ENCODE measurements around the gene CNKSR3.

CNKSR3 gene

DNA sequence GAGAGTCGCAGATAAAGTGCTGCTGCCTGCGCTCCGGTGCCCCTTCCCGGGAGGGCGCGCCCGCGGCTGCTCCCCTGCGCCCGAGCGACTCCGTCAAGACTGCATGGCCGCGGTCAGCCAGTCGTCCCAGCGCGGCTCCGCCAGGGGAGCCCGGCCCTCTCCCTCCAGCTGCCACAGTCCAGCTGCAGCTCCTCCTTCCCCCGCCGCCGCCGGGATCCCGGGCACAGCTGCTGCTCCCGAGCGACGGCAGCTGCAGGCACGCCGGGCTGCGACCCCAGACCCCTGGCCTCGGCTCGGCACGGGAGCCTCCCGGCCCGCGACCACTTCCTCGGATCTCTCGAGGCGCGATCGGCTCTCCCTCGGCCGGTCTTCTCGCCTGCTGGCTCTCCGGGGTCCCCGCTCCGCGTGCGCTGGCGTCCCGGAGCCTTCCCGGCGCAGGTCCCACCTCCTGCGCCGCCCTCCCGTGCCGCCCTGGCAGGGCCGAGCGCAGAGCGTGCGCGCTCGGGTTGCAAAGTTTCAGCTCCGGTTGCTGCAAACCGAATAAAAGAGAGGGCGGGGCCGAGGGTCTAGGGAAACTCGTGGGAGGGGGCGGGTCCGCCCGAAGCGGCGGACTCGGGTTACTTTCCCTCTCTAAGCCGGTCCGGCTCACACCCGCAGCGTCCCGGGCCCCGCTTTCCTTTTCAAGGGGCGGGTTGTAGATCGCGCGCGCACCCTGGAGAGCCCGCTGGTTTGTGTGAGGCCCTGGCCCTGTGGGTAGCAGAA is at the start of gene CNKSR3:
Gene CNKSR3 (minus strand): TSS at position 542 of the 762 bp plus-strand sequence. CDS start 571 bp downstream, outside the sequence.
- H3K4me3 ChIP-seq (ENCODE audit: low read length): peak within 1 kb of the TSS; percentile 76
- TF ChIP-seq, protein P1, sequence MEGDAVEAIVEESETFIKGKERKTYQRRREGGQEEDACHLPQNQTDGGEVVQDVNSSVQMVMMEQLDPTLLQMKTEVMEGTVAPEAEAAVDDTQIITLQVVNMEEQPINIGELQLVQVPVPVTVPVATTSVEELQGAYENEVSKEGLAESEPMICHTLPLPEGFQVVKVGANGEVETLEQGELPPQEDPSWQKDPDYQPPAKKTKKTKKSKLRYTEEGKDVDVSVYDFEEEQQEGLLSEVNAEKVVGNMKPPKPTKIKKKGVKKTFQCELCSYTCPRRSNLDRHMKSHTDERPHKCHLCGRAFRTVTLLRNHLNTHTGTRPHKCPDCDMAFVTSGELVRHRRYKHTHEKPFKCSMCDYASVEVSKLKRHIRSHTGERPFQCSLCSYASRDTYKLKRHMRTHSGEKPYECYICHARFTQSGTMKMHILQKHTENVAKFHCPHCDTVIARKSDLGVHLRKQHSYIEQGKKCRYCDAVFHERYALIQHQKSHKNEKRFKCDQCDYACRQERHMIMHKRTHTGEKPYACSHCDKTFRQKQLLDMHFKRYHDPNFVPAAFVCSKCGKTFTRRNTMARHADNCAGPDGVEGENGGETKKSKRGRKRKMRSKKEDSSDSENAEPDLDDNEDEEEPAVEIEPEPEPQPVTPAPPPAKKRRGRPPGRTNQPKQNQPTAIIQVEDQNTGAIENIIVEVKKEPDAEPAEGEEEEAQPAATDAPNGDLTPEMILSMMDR (IDR thresholded peaks at IDR 0.05; ENCODE audit: insufficient read depth, low read depth, low read length, missing control alignments): no peak
- DNase-seq (ENCODE audit: low read depth): peak; percentile 80

DNA sequence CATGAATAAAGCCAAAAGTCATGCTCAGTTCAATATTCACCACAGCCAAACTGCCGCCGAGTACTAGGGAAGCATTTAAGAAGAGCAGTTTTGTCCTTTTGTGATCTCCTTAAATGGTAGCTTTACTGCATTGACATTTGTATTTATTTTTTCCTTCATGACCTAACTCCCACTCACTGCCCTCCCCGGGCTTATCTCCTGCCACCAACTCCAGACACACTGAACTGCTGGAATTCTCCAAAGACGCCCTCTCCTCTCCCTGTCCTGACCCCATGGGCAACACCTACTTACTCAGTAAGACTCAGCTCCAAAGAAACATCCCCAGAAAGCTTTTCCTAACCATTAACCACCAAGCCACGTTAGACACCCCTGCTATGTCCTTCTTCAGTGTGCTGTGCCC is 48.5 kb upstream of the CNKSR3 start:
- no peak overlapping the region for H3K4me3 ChIP-seq (ENCODE audit: low read length)
- DNase-seq (ENCODE audit: low read depth): no peak
- TF ChIP-seq, protein P1 (IDR thresholded peaks at IDR 0.05; ENCODE audit: insufficient read depth, low read depth, low read length, missing control alignments): no peak

DNA sequence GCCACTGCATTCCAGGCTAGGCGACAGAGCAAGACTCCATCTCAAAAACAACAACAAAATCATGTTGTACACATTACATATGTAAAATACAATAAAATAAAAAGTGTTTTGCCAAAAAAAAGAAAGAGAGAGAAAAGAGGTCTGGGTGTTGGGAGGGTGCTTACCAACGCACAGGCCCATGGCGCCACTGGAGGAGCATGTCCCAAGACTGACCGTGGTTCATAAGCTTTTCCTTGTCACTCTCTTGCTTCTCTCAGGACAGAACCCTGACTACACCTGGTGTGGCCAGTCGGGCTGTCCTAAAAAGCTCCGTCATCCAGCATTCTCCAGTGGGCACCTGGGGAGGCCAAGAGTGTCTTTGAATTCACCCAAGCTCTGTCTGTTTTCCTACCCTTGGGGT is 48.0 kb upstream of the CNKSR3 start:
- DNase-seq (ENCODE audit: low read depth): no peak
- TF ChIP-seq, protein P1 (IDR thresholded peaks at IDR 0.05; ENCODE audit: insufficient read depth, low read depth, low read length, missing control alignments): no peak
- no peak overlapping the region for H3K4me3 ChIP-seq (ENCODE audit: low read length)

DNA sequence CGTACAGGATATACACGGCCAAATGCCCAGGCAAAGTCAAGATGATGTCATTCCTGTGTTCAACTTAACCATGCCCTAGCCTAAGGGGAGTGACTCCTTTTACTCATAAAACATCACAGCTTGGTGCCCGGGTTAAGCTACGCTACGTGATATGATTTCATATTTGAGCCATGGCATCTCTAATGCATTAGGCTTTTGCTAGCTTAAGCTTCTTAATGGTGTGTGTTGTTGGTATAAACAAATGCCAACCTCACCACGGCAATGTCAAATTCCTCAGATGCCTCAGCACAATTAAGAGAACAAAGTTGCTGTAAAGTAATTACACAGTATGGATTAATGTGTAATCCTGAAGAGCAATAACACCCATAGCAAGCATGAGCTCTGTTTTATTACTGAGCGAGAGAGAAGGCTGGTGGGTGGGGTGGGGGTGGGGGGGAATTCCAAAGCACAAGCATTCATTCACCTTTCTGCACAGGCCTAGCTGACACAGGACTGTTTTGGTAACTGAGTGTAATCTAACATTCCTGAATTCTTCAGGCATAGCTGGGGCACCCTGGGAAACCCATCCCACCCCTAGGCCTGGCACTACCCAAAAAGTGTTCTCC is 44.7 kb upstream of the CNKSR3 start:
- TF ChIP-seq, protein P1 (IDR thresholded peaks at IDR 0.05; ENCODE audit: insufficient read depth, low read depth, low read length, missing control alignments): no peak
- no peak overlapping the region for H3K4me3 ChIP-seq (ENCODE audit: low read length)
- peak; percentile 97 for DNase-seq (ENCODE audit: low read depth)

DNA sequence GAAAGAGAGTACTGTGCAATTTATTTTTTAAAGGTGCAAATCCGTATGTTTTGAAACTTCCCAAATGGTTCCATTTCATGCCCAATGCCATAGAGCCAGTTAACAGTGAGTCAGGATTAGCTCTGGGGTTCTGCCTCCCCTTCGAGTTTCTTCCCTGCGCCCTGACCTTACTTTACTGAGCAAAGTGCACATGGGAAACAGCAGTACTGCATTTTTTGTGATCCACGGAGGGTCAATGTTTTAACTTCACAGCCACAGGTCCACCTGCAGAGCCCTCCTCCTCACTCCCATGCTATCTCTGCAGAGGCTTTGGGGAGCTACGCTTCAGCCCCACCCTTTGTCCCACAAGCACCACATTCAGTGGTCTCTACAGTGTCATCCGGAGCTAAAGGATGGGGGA is 44.0 kb upstream of the CNKSR3 start:
- TF ChIP-seq, protein P1 (IDR thresholded peaks at IDR 0.05; ENCODE audit: insufficient read depth, low read depth, low read length, missing control alignments): no peak
- H3K4me3 ChIP-seq (ENCODE audit: low read length): no peak overlapping the region
- no peak for DNase-seq (ENCODE audit: low read depth)

DNA sequence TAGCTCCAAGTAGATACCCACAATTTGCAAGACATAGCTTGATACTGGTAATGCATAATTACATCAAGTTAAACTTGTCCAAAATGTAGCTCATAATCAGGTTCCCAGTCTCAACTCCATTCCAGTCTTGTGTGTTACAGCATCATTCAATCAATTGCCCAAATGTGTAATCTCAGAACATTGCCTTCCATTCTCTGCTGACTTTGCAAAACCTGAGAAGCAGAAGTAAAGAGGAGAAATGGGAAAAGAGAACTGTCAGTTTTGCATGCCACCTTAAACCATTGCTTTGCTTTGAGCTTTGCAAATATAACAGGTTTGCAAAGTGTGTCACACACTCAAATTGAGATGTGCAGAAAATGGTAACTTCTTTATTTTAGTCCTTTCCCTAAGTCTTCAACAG is 40.3 kb upstream of the CNKSR3 start:
- no peak overlapping the region for H3K4me3 ChIP-seq (ENCODE audit: low read length)
- no peak for DNase-seq (ENCODE audit: low read depth)
- TF ChIP-seq, protein P1 (IDR thresholded peaks at IDR 0.05; ENCODE audit: insufficient read depth, low read depth, low read length, missing control alignments): no peak

Measured in epithelial cell of esophagus (primary cell).